K562 (cell line): Measurements from ENCODE around the gene KCTD13. TPM values are rescaled to one million over a fixed set of nuclear protein-coding genes. Genes with fewer than 3 reads are reported as not detected.

Source experiments
- ATF6 ChIP-seq: sonication (generic); formaldehyde crosslinking; IDR thresholded peaks from 2 replicates; pipeline ENCODE4 v1.4.0; 2020; ENCODE audit warnings: mild to moderate bottlenecking, missing genetic modification reagents
- CTCFL ChIP-seq: IDR thresholded peaks from 2 replicates; pipeline ENCODE4 v1.6.1; 2011; ENCODE audit warnings: borderline replicate concordance, low read depth, mild to moderate bottlenecking, moderate library complexity, low read length; ENCODE audit not compliant: insufficient read depth, poor library complexity, severe bottlenecking
- DLX4 ChIP-seq: fragments of 250-450 bp; sonication (Bioruptor Pico); IDR thresholded peaks from 2 replicates; pipeline ENCODE4 v1.6.1; 2021; ENCODE audit warnings: mild to moderate bottlenecking
- E2F4 ChIP-seq: sonication (generic); formaldehyde crosslinking; IDR thresholded peaks from 2 replicates; pipeline ENCODE4 v1.8.0; 2022; ENCODE audit warnings: mild to moderate bottlenecking, low read depth, missing genetic modification reagents
- ETS1 ChIP-seq: conservative IDR thresholded peaks from 2 replicates; pipeline ENCODE4 v1.6.1; 2011; ENCODE audit warnings: low read depth, mild to moderate bottlenecking, low read length; ENCODE audit not compliant: control insufficient read depth
- IFI16 ChIP-seq: fragments of 250-450 bp; sonication (Bioruptor Pico); IDR thresholded peaks from 2 replicates; pipeline ENCODE4 v2.1.2; 2022; ENCODE audit warnings: mild to moderate bottlenecking, inconsistent platforms
- ILF3 ChIP-seq: fragments of 450-650 bp; IDR thresholded peaks from 2 replicates; pipeline ENCODE4 v1.6.1; 2018; ENCODE audit warnings: antibody characterized with exemption, mild to moderate bottlenecking, moderate library complexity, borderline replicate concordance
- LCOR ChIP-seq: sonication (generic); formaldehyde crosslinking; IDR thresholded peaks from 2 replicates; pipeline ENCODE4 v1.8.0; 2022; ENCODE audit warnings: mild to moderate bottlenecking, missing genetic modification reagents
- MYNN ChIP-seq, 2 experiments: sonication (generic); formaldehyde crosslinking in 1 of 2; IDR thresholded peaks; 2 replicates each; pipeline versions ENCODE4 v1.5.0 to v1.6.1; 2016 to 2020; ENCODE audit warnings: antibody characterized with exemption in 1 of 2, missing genetic modification reagents in 1 of 2
- PHB2 ChIP-seq: fragments of 450-650 bp; IDR thresholded peaks from 2 replicates; pipeline ENCODE4 v1.6.1; 2017; ENCODE audit warnings: low read depth
- SIRT6 ChIP-seq: IDR thresholded peaks from one replicate; pipeline ENCODE4 v1.6.1; 2012; ENCODE audit warnings: low read depth, mild to moderate bottlenecking, control low read depth, inconsistent platforms, low read length, moderate library complexity
- ZNF133 ChIP-seq: fragments of 250-450 bp; sonication (Bioruptor Pico); IDR thresholded peaks from 2 replicates; pipeline ENCODE4 v1.4.0; 2020; ENCODE audit warnings: mild to moderate bottlenecking
- ZNF324 ChIP-seq: fragments of 250-450 bp; sonication (Bioruptor Pico); IDR thresholded peaks from 2 replicates; pipeline ENCODE4 v1.4.0; 2020; ENCODE audit warnings: mild to moderate bottlenecking
- ZNF354B ChIP-seq: fragments of 250-450 bp; sonication (Bioruptor Pico); IDR thresholded peaks from 2 replicates; pipeline ENCODE4 v1.4.0; 2020
- ZNF444 ChIP-seq: fragments of 250-450 bp; sonication (Bioruptor Pico); IDR thresholded peaks from 2 replicates; pipeline ENCODE4 v1.4.0; 2020; ENCODE audit warnings: mild to moderate bottlenecking, moderate library complexity
- polyA plus RNA-seq, 8 experiments: library from polyadenylated mRNA; depleted of rRNA in 4 of 8; stranded (reverse) in 5 of 8; unstranded in 3 of 8; fragments of >200 nt; fragmentation: Nextera tagmentation in 2 of 8; fragmentation: Illumina TruSeq in 1 of 8; extraction: Ambion mirVana in 2 of 8; extraction: Trizol in 1 of 8; gene quantifications; 2 replicates each; pipeline versions ENCODE4 v1.2.1 to v1.2.3, GENCODE V29; 2011 to 2014; ENCODE audit warnings: inconsistent platforms in 1 of 8, missing spikeins in 1 of 8
- total RNA-seq, 7 experiments: library from RNA; depleted of rRNA in 6 of 7; stranded (reverse); fragments of >200 nt in 6 of 7; fragmentation: Illumina TruSeq in 2 of 7; extraction: Trizol in 2 of 7; gene quantifications; 2 replicates each; pipeline versions ENCODE4 v1.2.1 to v1.2.3, GENCODE V29; 2011 to 2021; ENCODE audit warnings: low replicate concordance in 1 of 7

The KCTD13 gene
- total and polyA plus RNA-seq, 9 of the 15 experiments (the other 6 are each of a cell fraction or from before 2014, with no cell fraction given), result 1.0 to 20.6 (median 9.8) TPM

GRCh38 chr16:29961479-29962343 is 35.7 kb upstream of the KCTD13 start, which contains the start of gene TMEM219 (continued):
- TF ChIP-seq PHB2 (no peak), ZNF354B (CRISPR knock-in tag) (no peak), MYNN (IDR thresholded peaks at IDR 0.05) (no peak; the same call in 1 of the 2 replicates), MYNN (CRISPR knock-in tag; IDR thresholded peaks at IDR 0.05) (no peak), DLX4 (CRISPR knock-in tag) (no peak), LCOR (CRISPR knock-in tag) (peak; percentile 24; the same call in 1 of the 2 replicates), ZNF444 (CRISPR knock-in tag) (no peak), SIRT6 (no peak), IFI16 (CRISPR knock-in tag) (no peak), ZNF324 (no peak), ATF6 (no peak), CTCFL (peak; percentile 38), ILF3 (no peak; the same call in 1 of the 2 replicates), ETS1 (no peak; the same call in none of the 2 replicates), E2F4 (no peak), ZNF133 (CRISPR knock-in tag) (no peak)
